Measurements from ENCODE around the gene ZRANB3. TPM values are rescaled to one million over a fixed set of nuclear protein-coding genes. Genes with fewer than 3 reads are reported as not detected.

Gene ZRANB3
- total and polyA plus RNA-seq, 2 of the 13 experiments (the other 11 are each of a cell fraction or from before 2014, with no cell fraction given) = 5.8 to 25.2 TPM

DNA sequence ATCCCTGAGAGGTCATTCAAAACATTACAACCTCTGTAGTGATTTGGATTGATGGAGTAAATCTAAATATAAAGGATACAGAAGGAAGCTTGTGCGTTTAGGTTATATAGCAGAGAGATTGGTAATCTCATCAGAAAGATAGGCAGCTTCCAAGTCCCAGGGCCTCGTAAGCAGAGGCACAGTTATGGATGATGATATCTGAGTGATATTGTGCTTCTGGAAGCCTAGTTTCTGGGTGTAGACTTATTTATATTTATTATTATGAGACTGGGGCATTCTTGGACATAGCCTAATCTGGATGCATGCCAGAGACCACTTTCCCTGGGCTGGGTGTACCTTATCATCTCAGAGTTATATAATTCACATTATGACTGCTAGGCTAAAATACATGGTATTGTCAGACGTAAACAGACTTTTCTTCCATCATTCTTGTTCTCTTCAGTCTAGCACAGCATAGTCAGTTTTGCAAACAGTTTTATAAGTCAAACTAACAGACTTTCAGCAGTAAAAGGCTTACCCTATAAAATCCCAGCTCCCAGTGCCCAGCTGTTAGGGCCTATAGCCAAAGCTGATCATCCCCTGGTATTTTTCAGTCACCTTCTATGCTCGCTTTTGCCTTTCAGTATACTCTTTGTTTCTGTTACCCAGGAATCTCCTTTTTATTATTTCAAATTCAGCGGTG lies 431.1 kb downstream of the ZRANB3 start:
- Histone ChIP-seq H3K9me3 (ENCODE audit: low read length) (no peaks in the 10 kb centered on the region), H3K36me3 (replicated peaks in 1 of 2; ENCODE audit: control insufficient read depth in 1 of 2, insufficient read depth in 2 of 2, low read length in 2 of 2) (peaks cover 0 to 16% of the 10 kb centered on the region in 2 experiments; a peak in 3 of 5 replicates), H3K9ac (ENCODE audit: insufficient read depth, low read depth, low read length) (no peak overlapping the region), H2AFZ (ENCODE audit: low read length) (no peak overlapping the region), H3K4me1 (ENCODE audit: insufficient read depth, low read length) (no peaks in the 10 kb centered on the region), H3K27ac (ENCODE audit: extremely low read length, insufficient read depth, low read length) (no peak overlapping the region), H3K79me2 (ENCODE audit: insufficient read depth, low read length) (no peaks in the 10 kb centered on the region), H3K27me3 (ENCODE audit: control insufficient read depth in 1 of 2, insufficient read depth in 2 of 2, low read length in 2 of 2) (no peaks in the 10 kb centered on the region), H3K4me2 (ENCODE audit: low read depth, low read length) (no peak overlapping the region), H4K20me1 (ENCODE audit: insufficient read depth, low read length) (no peaks in the 10 kb centered on the region), H3K4me3 (replicated peaks in 1 of 3; ENCODE audit: insufficient read depth in 1 of 3, low read depth in 2 of 3, low read length in 3 of 3) (no peak overlapping the region)
- in situ Hi-C loops (cut with HindIII; ENCODE audit: extremely low pct_ligation_motif_present, low pct_unique_long_range_greater_than_20kb) = no loop called here
- no peak for DNase-seq (ENCODE audit: low spot score)
- no peak for FAIRE-seq
- no peak for ATAC-seq
- intact Hi-C loops (cut with micrococcal nuclease; ENCODE audit: unreplicated experiment) = no loop called here
- ChIA-PET POLR2A (no interaction called here), CTCF (ENCODE audit: low intra/inter-chr PET ratio, low total read pairs) (no interaction called here)
- BruUV-seq (replicated peaks) = no TSS peak
- WGBS (ENCODE audit: low lambda C conversion rate) = 92% methylated on average over 5 of the region's 5 CpGs
- no peak for TF ChIP-seq IKZF1 (IDR thresholded peaks at IDR 0.05)
- TF ChIP-seq TAF15 (IDR thresholded peaks at IDR 0.05; ENCODE audit: low read depth, low read length, poor library complexity, severe bottlenecking) = no peak
- TF ChIP-seq NFYB (CRISPR knock-in tag; IDR thresholded peaks at IDR 0.05) = no peak
- TF ChIP-seq MIXL1 (CRISPR knock-in tag; IDR thresholded peaks at IDR 0.05) = no peak
- TF ChIP-seq ZNF143 (CRISPR knock-in tag; IDR thresholded peaks at IDR 0.05) = no peak
- TF ChIP-seq ZNF629 (CRISPR knock-in tag; conservative IDR thresholded peaks at IDR 0.05) = no peak
- TF ChIP-seq FOXP4 (CRISPR knock-in tag; IDR thresholded peaks at IDR 0.05) = no peak
- TF ChIP-seq ZEB1 (IDR thresholded peaks at IDR 0.05; ENCODE audit: insufficient replicate concordance, low read depth) = no peak
- TF ChIP-seq, protein P1, sequence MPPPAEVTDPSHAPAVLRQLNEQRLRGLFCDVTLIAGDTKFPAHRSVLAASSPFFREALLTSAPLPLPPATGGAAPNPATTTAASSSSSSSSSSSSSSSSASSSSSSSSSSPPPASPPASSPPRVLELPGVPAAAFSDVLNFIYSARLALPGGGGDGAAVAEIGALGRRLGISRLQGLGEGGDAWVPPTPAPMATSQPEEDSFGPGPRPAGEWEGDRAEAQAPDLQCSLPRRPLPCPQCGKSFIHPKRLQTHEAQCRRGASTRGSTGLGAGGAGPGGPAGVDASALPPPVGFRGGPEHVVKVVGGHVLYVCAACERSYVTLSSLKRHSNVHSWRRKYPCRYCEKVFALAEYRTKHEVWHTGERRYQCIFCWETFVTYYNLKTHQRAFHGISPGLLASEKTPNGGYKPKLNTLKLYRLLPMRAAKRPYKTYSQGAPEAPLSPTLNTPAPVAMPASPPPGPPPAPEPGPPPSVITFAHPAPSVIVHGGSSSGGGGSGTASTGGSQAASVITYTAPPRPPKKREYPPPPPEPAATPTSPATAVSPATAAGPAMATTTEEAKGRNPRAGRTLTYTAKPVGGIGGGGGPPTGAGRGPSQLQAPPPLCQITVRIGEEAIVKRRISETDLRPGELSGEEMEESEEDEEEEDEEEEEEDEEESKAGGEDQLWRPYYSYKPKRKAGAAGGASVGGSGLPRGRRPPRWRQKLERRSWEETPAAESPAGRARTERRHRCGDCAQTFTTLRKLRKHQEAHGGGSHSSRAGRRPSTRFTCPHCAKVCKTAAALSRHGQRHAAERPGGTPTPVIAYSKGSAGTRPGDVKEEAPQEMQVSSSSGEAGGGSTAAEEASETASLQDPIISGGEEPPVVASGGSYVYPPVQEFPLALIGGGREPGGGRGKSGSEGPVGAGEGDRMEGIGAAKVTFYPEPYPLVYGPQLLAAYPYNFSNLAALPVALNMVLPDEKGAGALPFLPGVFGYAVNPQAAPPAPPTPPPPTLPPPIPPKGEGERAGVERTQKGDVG (CRISPR knock-in tag; IDR thresholded peaks at IDR 0.05; ENCODE audit: borderline replicate concordance) = no peak
- no peak for TF ChIP-seq TAF1 (CRISPR knock-in tag; IDR thresholded peaks at IDR 0.05)
- TF ChIP-seq, protein P2, sequence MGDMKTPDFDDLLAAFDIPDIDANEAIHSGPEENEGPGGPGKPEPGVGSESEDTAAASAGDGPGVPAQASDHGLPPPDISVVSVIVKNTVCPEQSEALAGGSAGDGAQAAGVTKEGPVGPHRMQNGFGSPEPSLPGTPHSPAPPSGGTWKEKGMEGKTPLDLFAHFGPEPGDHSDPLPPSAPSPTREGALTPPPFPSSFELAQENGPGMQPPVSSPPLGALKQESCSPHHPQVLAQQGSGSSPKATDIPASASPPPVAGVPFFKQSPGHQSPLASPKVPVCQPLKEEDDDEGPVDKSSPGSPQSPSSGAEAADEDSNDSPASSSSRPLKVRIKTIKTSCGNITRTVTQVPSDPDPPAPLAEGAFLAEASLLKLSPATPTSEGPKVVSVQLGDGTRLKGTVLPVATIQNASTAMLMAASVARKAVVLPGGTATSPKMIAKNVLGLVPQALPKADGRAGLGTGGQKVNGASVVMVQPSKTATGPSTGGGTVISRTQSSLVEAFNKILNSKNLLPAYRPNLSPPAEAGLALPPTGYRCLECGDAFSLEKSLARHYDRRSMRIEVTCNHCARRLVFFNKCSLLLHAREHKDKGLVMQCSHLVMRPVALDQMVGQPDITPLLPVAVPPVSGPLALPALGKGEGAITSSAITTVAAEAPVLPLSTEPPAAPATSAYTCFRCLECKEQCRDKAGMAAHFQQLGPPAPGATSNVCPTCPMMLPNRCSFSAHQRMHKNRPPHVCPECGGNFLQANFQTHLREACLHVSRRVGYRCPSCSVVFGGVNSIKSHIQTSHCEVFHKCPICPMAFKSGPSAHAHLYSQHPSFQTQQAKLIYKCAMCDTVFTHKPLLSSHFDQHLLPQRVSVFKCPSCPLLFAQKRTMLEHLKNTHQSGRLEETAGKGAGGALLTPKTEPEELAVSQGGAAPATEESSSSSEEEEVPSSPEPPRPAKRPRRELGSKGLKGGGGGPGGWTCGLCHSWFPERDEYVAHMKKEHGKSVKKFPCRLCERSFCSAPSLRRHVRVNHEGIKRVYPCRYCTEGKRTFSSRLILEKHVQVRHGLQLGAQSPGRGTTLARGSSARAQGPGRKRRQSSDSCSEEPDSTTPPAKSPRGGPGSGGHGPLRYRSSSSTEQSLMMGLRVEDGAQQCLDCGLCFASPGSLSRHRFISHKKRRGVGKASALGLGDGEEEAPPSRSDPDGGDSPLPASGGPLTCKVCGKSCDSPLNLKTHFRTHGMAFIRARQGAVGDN (CRISPR knock-in tag; IDR thresholded peaks at IDR 0.05) = no peak
- TF ChIP-seq ZNF740 (CRISPR knock-in tag; IDR thresholded peaks at IDR 0.05) = no peak
- TF ChIP-seq RBAK (CRISPR knock-in tag; IDR thresholded peaks at IDR 0.05) = no peak
- no peak for TF ChIP-seq ZFAT (CRISPR knock-in tag; conservative IDR thresholded peaks at IDR 0.05)

Measured in HepG2 (cell line).